HG02588 (cell line): ENCODE data around the gene LSP1.

ENCODE experiments used
- ATAC-seq: cut with Tn5 transposase; IDR thresholded peaks from one replicate; pipeline ENCODE4 v1.9.1; 2021; ENCODE audit warnings: mild to moderate bottlenecking, moderate library complexity; ENCODE audit not compliant: unreplicated experiment

Gene LSP1

GRCh38 chr11:1926156-1927025, 73.5 kb downstream of the LSP1 start:
- no peak for ATAC-seq

- no peak for ATAC-seq
Observed at GRCh38 chr11:1927026-1927847, 74.4 kb downstream of the LSP1 start.

GRCh38 chr11:1927848-1928469, 75.1 kb downstream of the LSP1 start:
- ATAC-seq, result no peak

- no peak for ATAC-seq
Observed at GRCh38 chr11:1928470-1928890, 75.6 kb downstream of the LSP1 start.

GRCh38 chr11:1928891-1929541, 76.1 kb downstream of the LSP1 start:
- ATAC-seq, result no peak

- ATAC-seq, result no peak
Observed at GRCh38 chr11:1929621-1930461, 77.0 kb downstream of the LSP1 start.

GRCh38 chr11:1930462-1930830, 77.6 kb downstream of the LSP1 start:
- ATAC-seq, result no peak

- no peak for ATAC-seq
Observed at GRCh38 chr11:1931341-1932104, 78.6 kb downstream of the LSP1 start.

- ATAC-seq, result no peak
Observed at GRCh38 chr11:1932105-1932480, 79.2 kb downstream of the LSP1 start.

- ATAC-seq, result no peak
Observed at GRCh38 chr11:1932681-1933080, 79.8 kb downstream of the LSP1 start.

- ATAC-seq, result no peak
Observed at GRCh38 chr11:1933416-1934334, 80.8 kb downstream of the LSP1 start.

GRCh38 chr11:1934335-1935155, 81.7 kb downstream of the LSP1 start:
- no peak for ATAC-seq

- no peak for ATAC-seq
Observed at GRCh38 chr11:1935156-1936071, 82.5 kb downstream of the LSP1 start.

- ATAC-seq, result no peak
Observed at GRCh38 chr11:1936072-1936780, 83.3 kb downstream of the LSP1 start.

- ATAC-seq, result no peak
Observed at GRCh38 chr11:1936781-1937615, 84.1 kb downstream of the LSP1 start.
